NCI-H2196 treated with DMSO at 0.1 percent for 48 hours (cell line): ENCODE results near the gene ELOVL3.
"Not testable (repeated sequence)": the region's sequence is repeated elsewhere in the genome, so short reads cannot be mapped to it uniquely, and the experiment has no call there.

Source experiments
- DNase-seq: peaks from one replicate; lab custom pipeline; 2025; ENCODE audit not compliant: unreplicated experiment; lab: John Stamatoyannopoulos, UW

Gene ELOVL3

GRCh38 chr10:102225646-102226541, at the start of gene ELOVL3:
Gene ELOVL3 (plus strand): TSS chr10:102226299. CDS start chr10:102226549, 250 bp downstream.
- peak; percentile 70 for DNase-seq

- DNase-seq = no peak
Measured at GRCh38 chr10:102184606-102185005, 41.5 kb upstream of the ELOVL3 start.

- no peak for DNase-seq
Measured at GRCh38 chr10:102185272-102185671, 40.8 kb upstream of the ELOVL3 start.

GRCh38 chr10:102185811-102186527, 40.1 kb upstream of the ELOVL3 start:
- no peak for DNase-seq

GRCh38 chr10:102188298-102188940, 37.7 kb upstream of the ELOVL3 start:
- no peak for DNase-seq

- DNase-seq = not testable (repeated sequence)
Measured at GRCh38 chr10:102188941-102189898, 36.9 kb upstream of the ELOVL3 start.

- DNase-seq = no peak
Measured at GRCh38 chr10:102191956-102192355, 34.1 kb upstream of the ELOVL3 start.

GRCh38 chr10:102195296-102195870, 30.7 kb upstream of the ELOVL3 start:
- DNase-seq = no peak

GRCh38 chr10:102196893-102197292, 29.2 kb upstream of the ELOVL3 start:
- DNase-seq = no peak

- DNase-seq = no peak
Measured at GRCh38 chr10:102198027-102198426, 28.1 kb upstream of the ELOVL3 start.

GRCh38 chr10:102200751-102201640, 25.1 kb upstream of the ELOVL3 start:
- no peak for DNase-seq

- DNase-seq = no peak
Measured at GRCh38 chr10:102202386-102202785, 23.7 kb upstream of the ELOVL3 start.

GRCh38 chr10:102208311-102209035, 17.6 kb upstream of the ELOVL3 start:
- DNase-seq = no peak

- DNase-seq = no peak
Measured at GRCh38 chr10:102211615-102212299, 14.3 kb upstream of the ELOVL3 start.

GRCh38 chr10:102213599-102213998, 12.5 kb upstream of the ELOVL3 start:
- DNase-seq = not testable (repeated sequence)

- DNase-seq = no peak
Measured at GRCh38 chr10:102219370-102219769, 6.7 kb upstream of the ELOVL3 start.

- DNase-seq = no peak
Measured at GRCh38 chr10:102220612-102221011, 5.5 kb upstream of the ELOVL3 start.

GRCh38 chr10:102222797-102223196, 3.3 kb upstream of the ELOVL3 start:
- no peak for DNase-seq
